HepG2 (cell line): ENCODE data around the gene SIRT7. TPM values are rescaled to one million over a fixed set of nuclear protein-coding genes. Genes with fewer than 3 reads are reported as not detected.
A peak's percentile ranks its signal among the peaks of the same experiment; 100 is the strongest.

Experiments
- ARNT2 ChIP-seq: sonication (generic); formaldehyde crosslinking; IDR thresholded peaks from 2 replicates; pipeline ENCODE4 v1.8.0; 2022; ENCODE audit warnings: mild to moderate bottlenecking, low read depth, missing genetic modification reagents, moderate library complexity
- ATAD3A ChIP-seq: sonication (generic); formaldehyde crosslinking; IDR thresholded peaks from 2 replicates; pipeline ENCODE4 v1.4.0; 2020; ENCODE audit warnings: missing genetic modification reagents
- ATF7-NPFF ChIP-seq: sonication (generic); formaldehyde crosslinking; IDR thresholded peaks from 2 replicates; pipeline ENCODE4 v1.8.1; 2023; ENCODE audit warnings: mild to moderate bottlenecking, low read depth, missing genetic modification reagents, moderate library complexity
- HCFC1 ChIP-seq: fragments of 150-350 bp; IDR thresholded peaks from 2 replicates; pipeline ENCODE4 v1.6.1; 2014; ENCODE audit warnings: low read depth, low read length
- MED13 ChIP-seq: sonication (generic); formaldehyde crosslinking; IDR thresholded peaks from 2 replicates; pipeline ENCODE4 v1.5.0; 2020; ENCODE audit warnings: missing genetic modification reagents
- MTF2 ChIP-seq: sonication (generic); formaldehyde crosslinking; IDR thresholded peaks from 2 replicates; pipeline ENCODE4 v1.5.0; 2020; ENCODE audit warnings: missing genetic modification reagents, borderline replicate concordance
- MYC ChIP-seq: sonication (generic); formaldehyde crosslinking; IDR thresholded peaks from 2 replicates; pipeline ENCODE4 v1.9.0; 2021; ENCODE audit warnings: missing genetic modification reagents, borderline replicate concordance
- NCOA5 ChIP-seq: sonication (generic); formaldehyde crosslinking; IDR thresholded peaks from 2 replicates; pipeline ENCODE4 v1.4.0; 2020; ENCODE audit warnings: missing genetic modification reagents
- NFKBIZ ChIP-seq: IDR thresholded peaks from 2 replicates; pipeline ENCODE4 v1.6.1; 2018; ENCODE audit warnings: missing genetic modification reagents, missing compliant biosample characterization
- POGZ ChIP-seq: sonication (generic); formaldehyde crosslinking; IDR thresholded peaks from 2 replicates; pipeline ENCODE4 v1.4.0; 2020; ENCODE audit warnings: mild to moderate bottlenecking, missing genetic modification reagents
- SAP130 ChIP-seq: IDR thresholded peaks from 2 replicates; pipeline ENCODE4 v1.6.1; 2016; ENCODE audit warnings: low read depth
- SNAPC5 ChIP-seq: sonication (generic); formaldehyde crosslinking; IDR thresholded peaks from 2 replicates; pipeline ENCODE4 v1.8.1; 2023; ENCODE audit warnings: mild to moderate bottlenecking, missing genetic modification reagents, borderline replicate concordance
- SOX6 ChIP-seq, 2 experiments: fragments of 450-650 bp in 1 of 2; sonication (generic) in 1 of 2; formaldehyde crosslinking in 1 of 2; IDR thresholded peaks; 2 replicates each; pipeline versions ENCODE4 v1.4.0 to v1.6.1; 2017 to 2020; ENCODE audit warnings: antibody characterized with exemption in 1 of 2, mild to moderate bottlenecking in 1 of 2, missing genetic modification reagents in 1 of 2
- SRF ChIP-seq: IDR thresholded peaks from 2 replicates; pipeline ENCODE4 v1.6.1; 2011; ENCODE audit warnings: mild to moderate bottlenecking, low read depth, low read length, moderate library complexity
- SRY ChIP-seq: sonication (generic); formaldehyde crosslinking; IDR thresholded peaks from 2 replicates; pipeline ENCODE4 v1.8.0; 2022; ENCODE audit warnings: mild to moderate bottlenecking, missing genetic modification reagents
- TAF15 ChIP-seq: fragments of 200-400 bp; formaldehyde crosslinking; IDR thresholded peaks from one replicate; pipeline ENCODE4 v1.6.1; 2018; ENCODE audit warnings: mild to moderate bottlenecking, low read depth, low read length; ENCODE audit not compliant: poor library complexity, severe bottlenecking
- TFE3 ChIP-seq: IDR thresholded peaks from 2 replicates; pipeline ENCODE4 v1.6.1; 2016
- ZFX ChIP-seq: sonication (generic); formaldehyde crosslinking; IDR thresholded peaks from 2 replicates; pipeline ENCODE4 v1.4.0; 2020; ENCODE audit warnings: mild to moderate bottlenecking, low read depth, missing genetic modification reagents, moderate library complexity
- ZKSCAN5 ChIP-seq: sonication (generic); formaldehyde crosslinking; IDR thresholded peaks from 2 replicates; pipeline ENCODE4 v1.5.1; 2020; ENCODE audit warnings: mild to moderate bottlenecking, missing genetic modification reagents
- ZNF333 ChIP-seq: sonication (generic); formaldehyde crosslinking; IDR thresholded peaks from 2 replicates; pipeline ENCODE4 v1.4.0; 2020; ENCODE audit warnings: mild to moderate bottlenecking, missing genetic modification reagents, borderline replicate concordance
- ZNF652 ChIP-seq: IDR thresholded peaks from 2 replicates; pipeline ENCODE4 v1.6.1; 2016; ENCODE audit warnings: low read depth, borderline replicate concordance
- ZNF7 ChIP-seq: IDR thresholded peaks from 2 replicates; pipeline ENCODE4 v1.6.1; 2016; ENCODE audit warnings: missing biosample characterization, missing genetic modification reagents
- ZNF747 ChIP-seq: sonication (generic); formaldehyde crosslinking; IDR thresholded peaks from 2 replicates; pipeline ENCODE4 v1.8.1; 2023; ENCODE audit warnings: missing genetic modification reagents, mild to moderate bottlenecking, borderline replicate concordance
- polyA plus RNA-seq, 8 experiments: library from polyadenylated mRNA; depleted of rRNA in 3 of 8; stranded (reverse) in 7 of 8; unstranded in 1 of 8; fragments of >200 nt; fragmentation: Illumina TruSeq in 4 of 8; extraction: Trizol in 4 of 8; gene quantifications; 2 replicates each; pipeline versions ENCODE4 v1.2.1 to v1.2.3, GENCODE V29; 2011 to 2016; ENCODE audit warnings: low read depth in 4 of 8, missing spikeins in 1 of 8, mixed read lengths in 1 of 8; ENCODE audit not compliant: insufficient read depth in 1 of 8
- total RNA-seq, 5 experiments: library from RNA; depleted of rRNA; stranded (reverse); fragments of >200 nt; fragmentation: Illumina TruSeq; extraction: Trizol; gene quantifications; 2 replicates each; pipeline ENCODE4 v1.2.3, GENCODE V29; 2016; ENCODE audit warnings: low read depth in 1 of 5
- TF ChIP-seq, protein P1 (sequence below): sonication (generic); formaldehyde crosslinking; IDR thresholded peaks from 2 replicates; pipeline ENCODE4 v1.4.0; 2020; ENCODE audit warnings: mild to moderate bottlenecking, low read depth, missing genetic modification reagents
- TF ChIP-seq, protein P2 (sequence below): sonication (generic); formaldehyde crosslinking; conservative IDR thresholded peaks from 2 replicates; pipeline ENCODE4 v1.4.0; 2020; ENCODE audit warnings: mild to moderate bottlenecking, missing genetic modification reagents, moderate library complexity

SIRT7 gene
- total and polyA plus RNA-seq, 2 of the 13 experiments (the other 11 are each of a cell fraction or from before 2014, with no cell fraction given): 8.3 to 24.8 TPM

GRCh38 chr17:81961521-81962498 lies 43.8 kb upstream of the SIRT7 start (continued):
- TF ChIP-seq, protein P1, sequence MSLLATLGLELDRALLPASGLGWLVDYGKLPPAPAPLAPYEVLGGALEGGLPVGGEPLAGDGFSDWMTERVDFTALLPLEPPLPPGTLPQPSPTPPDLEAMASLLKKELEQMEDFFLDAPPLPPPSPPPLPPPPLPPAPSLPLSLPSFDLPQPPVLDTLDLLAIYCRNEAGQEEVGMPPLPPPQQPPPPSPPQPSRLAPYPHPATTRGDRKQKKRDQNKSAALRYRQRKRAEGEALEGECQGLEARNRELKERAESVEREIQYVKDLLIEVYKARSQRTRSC (CRISPR knock-in tag): no peak
- TF ChIP-seq MTF2 (CRISPR knock-in tag) (no peak), ZFX (0 out of 2 replicates have a peak, but pooled peaks have one; percentile 18), SRY (no peak), ATF7-NPFF (CRISPR knock-in tag) (no peak; the same call in 1 of the 2 replicates), SOX6 (IDR thresholded peaks at IDR 0.05) (no peak), SOX6 (CRISPR knock-in tag; IDR thresholded peaks at IDR 0.05) (no peak), POGZ (CRISPR knock-in tag) (no peak), ATAD3A (no peak), ZKSCAN5 (no peak), TFE3 (CRISPR knock-in tag) (no peak), HCFC1 (no peak), ZNF747 (CRISPR knock-in tag) (no peak), ZNF652 (no peak), SRF (no peak), TAF15 (no peak), NFKBIZ (CRISPR knock-in tag) (no peak), NCOA5 (CRISPR knock-in tag) (no peak), MED13 (CRISPR knock-in tag) (no peak), ARNT2 (CRISPR knock-in tag) (no peak), ZNF333 (CRISPR knock-in tag) (no peak), SAP130 (CRISPR knock-in tag) (peak; percentile 34), ZNF7 (no peak), MYC (CRISPR knock-in tag) (no peak; the same call in 1 of the 2 replicates), SNAPC5 (no peak)
- TF ChIP-seq, protein P2, sequence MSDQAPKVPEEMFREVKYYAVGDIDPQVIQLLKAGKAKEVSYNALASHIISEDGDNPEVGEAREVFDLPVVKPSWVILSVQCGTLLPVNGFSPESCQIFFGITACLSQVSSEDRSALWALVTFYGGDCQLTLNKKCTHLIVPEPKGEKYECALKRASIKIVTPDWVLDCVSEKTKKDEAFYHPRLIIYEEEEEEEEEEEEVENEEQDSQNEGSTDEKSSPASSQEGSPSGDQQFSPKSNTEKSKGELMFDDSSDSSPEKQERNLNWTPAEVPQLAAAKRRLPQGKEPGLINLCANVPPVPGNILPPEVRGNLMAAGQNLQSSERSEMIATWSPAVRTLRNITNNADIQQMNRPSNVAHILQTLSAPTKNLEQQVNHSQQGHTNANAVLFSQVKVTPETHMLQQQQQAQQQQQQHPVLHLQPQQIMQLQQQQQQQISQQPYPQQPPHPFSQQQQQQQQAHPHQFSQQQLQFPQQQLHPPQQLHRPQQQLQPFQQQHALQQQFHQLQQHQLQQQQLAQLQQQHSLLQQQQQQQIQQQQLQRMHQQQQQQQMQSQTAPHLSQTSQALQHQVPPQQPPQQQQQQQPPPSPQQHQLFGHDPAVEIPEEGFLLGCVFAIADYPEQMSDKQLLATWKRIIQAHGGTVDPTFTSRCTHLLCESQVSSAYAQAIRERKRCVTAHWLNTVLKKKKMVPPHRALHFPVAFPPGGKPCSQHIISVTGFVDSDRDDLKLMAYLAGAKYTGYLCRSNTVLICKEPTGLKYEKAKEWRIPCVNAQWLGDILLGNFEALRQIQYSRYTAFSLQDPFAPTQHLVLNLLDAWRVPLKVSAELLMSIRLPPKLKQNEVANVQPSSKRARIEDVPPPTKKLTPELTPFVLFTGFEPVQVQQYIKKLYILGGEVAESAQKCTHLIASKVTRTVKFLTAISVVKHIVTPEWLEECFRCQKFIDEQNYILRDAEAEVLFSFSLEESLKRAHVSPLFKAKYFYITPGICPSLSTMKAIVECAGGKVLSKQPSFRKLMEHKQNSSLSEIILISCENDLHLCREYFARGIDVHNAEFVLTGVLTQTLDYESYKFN (CRISPR knock-in tag): no peak
